IMR-90 (cell line): ENCODE results near the gene SLC6A7. TPM values are rescaled to one million over a fixed set of nuclear protein-coding genes. Genes with fewer than 3 reads are reported as not detected.

Experiments used
- ATAC-seq: fragments of 200-7000 bp; cut with Tn5 transposase; 2 replicates; pipeline ENCODE4 v1.9.1; 2020; ENCODE audit warnings: low read depth, mild to moderate bottlenecking, moderate library complexity
- BruUV-seq: library from RNA; stranded (reverse); fragments of 400-500 nt; replicated peaks from 2 replicates; lab custom pipeline; 2021; lab: Mats Ljungman, UMichigan
- CTCF ChIA-PET: fragments of 300-600 bp; formaldehyde crosslinking; extraction: SDS; loops from one replicate; lab custom pipeline; 2021; ENCODE audit warnings: antibody characterized with exemption; lab: Yijun Ruan, JAX
- POLR2A ChIA-PET: fragments of 300-600 bp; sonication (Branson Sonifier 250); formaldehyde crosslinking; loops from one replicate; lab custom pipeline; 2022; ENCODE audit warnings: antibody characterized with exemption; ENCODE audit not compliant: unreplicated experiment; lab: Charles Lee
- DNase-seq: peaks from one replicate; pipeline ENCODE4 v3.0.0; 2013
- H2AFZ ChIP-seq: replicated peaks from 2 replicates; pipeline ENCODE3; 2013; ENCODE audit warnings: low read length, mild to moderate bottlenecking; ENCODE audit not compliant: poor library complexity
- H2AK5ac ChIP-seq: 2 replicates; pipeline ENCODE4 v1.6.1; 2013; ENCODE audit warnings: low read depth, low read length, inconsistent platforms
- H2AK9ac ChIP-seq: replicated peaks from 2 replicates; pipeline ENCODE3; 2013; ENCODE audit warnings: mild to moderate bottlenecking, low read depth, low read length, moderate library complexity; ENCODE audit not compliant: poor library complexity
- H2BK120ac ChIP-seq: 2 replicates; pipeline ENCODE4 v1.6.1; 2013; ENCODE audit warnings: low read depth, low read length, inconsistent platforms
- H2BK15ac ChIP-seq: 3 replicates; pipeline ENCODE4 v1.6.1; 2013; ENCODE audit warnings: low read depth, low read length, inconsistent platforms
- H2BK20ac ChIP-seq: 2 replicates; pipeline ENCODE4 v1.6.1; 2013; ENCODE audit warnings: low read depth, mild to moderate bottlenecking, inconsistent platforms, low read length, moderate library complexity
- H2BK5ac ChIP-seq: 2 replicates; pipeline ENCODE4 v1.6.1; 2013; ENCODE audit warnings: mild to moderate bottlenecking, low read depth, low read length, inconsistent platforms; ENCODE audit not compliant: poor library complexity, severe bottlenecking
- H3K14ac ChIP-seq: replicated peaks from 2 replicates; pipeline ENCODE4 v1.6.1; 2013; ENCODE audit warnings: low read depth, low read length, inconsistent platforms
- H3K18ac ChIP-seq: 2 replicates; pipeline ENCODE4 v1.6.1; 2013; ENCODE audit warnings: low read depth, low read length, control low read depth
- H3K23ac ChIP-seq: 2 replicates; pipeline ENCODE4 v1.6.1; 2013; ENCODE audit warnings: low read depth, low read length, inconsistent platforms
- H3K27ac ChIP-seq: 2 replicates; pipeline ENCODE4 v1.5.1; 2013; ENCODE audit warnings: mild to moderate bottlenecking, control low read depth, low read length; ENCODE audit not compliant: insufficient read depth
- H3K27me3 ChIP-seq: 2 replicates; pipeline ENCODE4 v1.6.1; 2013; ENCODE audit warnings: low read length; ENCODE audit not compliant: control insufficient read depth, insufficient read depth
- H3K36me3 ChIP-seq: 2 replicates; pipeline ENCODE4 v1.6.1; 2013; ENCODE audit warnings: low read length, mixed read lengths; ENCODE audit not compliant: control insufficient read depth, insufficient read depth
- H3K4ac ChIP-seq: 2 replicates; pipeline ENCODE4 v1.6.1; 2013; ENCODE audit warnings: low read depth, low read length, inconsistent platforms
- H3K4me1 ChIP-seq: 2 replicates; pipeline ENCODE4 v1.6.1; 2013; ENCODE audit warnings: low read length, mixed read lengths; ENCODE audit not compliant: control insufficient read depth, insufficient read depth
- H3K4me2 ChIP-seq: 2 replicates; pipeline ENCODE4 v1.6.1; 2013; ENCODE audit warnings: low read depth, mild to moderate bottlenecking, control low read depth, low read length, moderate library complexity
- H3K4me3 ChIP-seq: 2 replicates; pipeline ENCODE4 v1.5.1; 2013; ENCODE audit warnings: low read depth, mild to moderate bottlenecking, control low read depth, low read length, moderate library complexity; ENCODE audit not compliant: insufficient read depth
- H3K56ac ChIP-seq: 2 replicates; pipeline ENCODE4 v1.6.1; 2013; ENCODE audit warnings: low read length, inconsistent platforms; ENCODE audit not compliant: insufficient read depth; ENCODE audit errors: extremely low read depth
- H3K79me1 ChIP-seq, 2 experiments: 2 replicates each; pipeline ENCODE4 v1.6.1; 2013; ENCODE audit warnings: low read length in 2 of 2, inconsistent platforms in 1 of 2, low read depth in 1 of 2
- H3K9ac ChIP-seq: 2 replicates; pipeline ENCODE4 v1.6.1; 2013; ENCODE audit warnings: low read depth, low read length, control low read depth
- H3K9me1 ChIP-seq: 2 replicates; pipeline ENCODE4 v1.6.1; 2013; ENCODE audit warnings: low read length, inconsistent platforms; ENCODE audit not compliant: insufficient read depth
- H3K9me3 ChIP-seq: 2 replicates; pipeline ENCODE4 v1.6.1; 2013; ENCODE audit warnings: low read length; ENCODE audit not compliant: control insufficient read depth, insufficient read depth
- H4K20me1 ChIP-seq: 2 replicates; pipeline ENCODE4 v1.6.1; 2013; ENCODE audit warnings: low read length, inconsistent platforms; ENCODE audit not compliant: insufficient read depth
- H4K5ac ChIP-seq: 2 replicates; pipeline ENCODE4 v1.6.1; 2013; ENCODE audit warnings: mild to moderate bottlenecking, low read depth, low read length, control low read depth
- H4K8ac ChIP-seq, 2 experiments: 2 replicates each; pipeline ENCODE4 v1.6.1; 2013; ENCODE audit warnings: low read depth in 2 of 2, low read length in 2 of 2, control low read depth in 1 of 2, inconsistent platforms in 1 of 2
- H4K91ac ChIP-seq: 2 replicates; pipeline ENCODE4 v1.6.1; 2013; ENCODE audit warnings: low read depth, low read length, inconsistent platforms; ENCODE audit not compliant: insufficient read depth
- CEBPB ChIP-seq: IDR thresholded peaks from 2 replicates; pipeline ENCODE4 v1.6.1; 2012; ENCODE audit warnings: low read depth, low read length, improper control_type of control experiment
- MXI1 ChIP-seq: IDR thresholded peaks from 2 replicates; pipeline ENCODE4 v1.6.1; 2012; ENCODE audit warnings: low read depth, mild to moderate bottlenecking, low read length, moderate library complexity, borderline replicate concordance
- POLR2A ChIP-seq: IDR thresholded peaks from 2 replicates; pipeline ENCODE4 v1.6.1; 2012; ENCODE audit warnings: mild to moderate bottlenecking, low read depth, low read length
- RCOR1 ChIP-seq: IDR thresholded peaks from 2 replicates; pipeline ENCODE4 v1.6.1; 2012; ENCODE audit warnings: mild to moderate bottlenecking, low read length, improper control_type of control experiment; ENCODE audit not compliant: insufficient replicate concordance
- WGBS, 2 experiments: methylation state at CpG; one replicate each; pipeline versions ENCODE4 v1.1.5 to v1.1.7; 2013; ENCODE audit warnings: missing lambda C conversion rate in 2 of 2; ENCODE audit not compliant: insufficient read length in 1 of 2; ENCODE audit errors: extremely low coverage in 2 of 2; 5-methylcytosine and 5-hydroxymethylcytosine counted together
- dilution Hi-C: fragments of 300-500 bp; cut with HindIII; formaldehyde crosslinking; loops from one replicate; pipeline ENCODE4 v1.14.3; 2018; ENCODE audit warnings: low sequenced_read_pairs; ENCODE audit not compliant: unreplicated experiment
- in situ Hi-C: fragments of 300-500 bp; cut with MboI; formaldehyde crosslinking; loops from 3 replicates; pipeline ENCODE4 v1.14.3; 2019; ENCODE audit warnings: low sequenced_read_pairs, inconsistent platforms, mixed read lengths
- intact Hi-C: fragments of 100-400 bp; cut with micrococcal nuclease; formaldehyde crosslinking; loops from 2 replicates; pipeline ENCODE4 v1.10.0; 2022
- polyA plus RNA-seq, 3 experiments: library from polyadenylated mRNA; depleted of rRNA; stranded (reverse); fragments of >200 nt; gene quantifications; 2 replicates each; pipeline ENCODE4 v1.2.3, GENCODE V29; 2012; ENCODE audit warnings: low replicate concordance in 1 of 3
- total RNA-seq: library from RNA; depleted of rRNA; stranded (reverse); fragments of >200 nt; gene quantifications from 2 replicates; pipeline ENCODE4 v1.2.3, GENCODE V29; 2012
- TF ChIP-seq, protein P1 (sequence below): conservative IDR thresholded peaks from 2 replicates; pipeline ENCODE4 v1.5.1; 2012; ENCODE audit warnings: mild to moderate bottlenecking, low read depth, low read length, improper control_type of control experiment
- TF ChIP-seq, protein P2 (sequence below): fragments of 150-350 bp; IDR thresholded peaks from 2 replicates; pipeline ENCODE4 v1.6.1; 2016; ENCODE audit warnings: low read depth, mild to moderate bottlenecking, low read length, moderate library complexity, borderline replicate concordance

SLC6A7 gene
- total and polyA plus RNA-seq, 2 of the 4 experiments (the other 2 are of a cell fraction): under 0.01 TPM; not detected in 1

DNA sequence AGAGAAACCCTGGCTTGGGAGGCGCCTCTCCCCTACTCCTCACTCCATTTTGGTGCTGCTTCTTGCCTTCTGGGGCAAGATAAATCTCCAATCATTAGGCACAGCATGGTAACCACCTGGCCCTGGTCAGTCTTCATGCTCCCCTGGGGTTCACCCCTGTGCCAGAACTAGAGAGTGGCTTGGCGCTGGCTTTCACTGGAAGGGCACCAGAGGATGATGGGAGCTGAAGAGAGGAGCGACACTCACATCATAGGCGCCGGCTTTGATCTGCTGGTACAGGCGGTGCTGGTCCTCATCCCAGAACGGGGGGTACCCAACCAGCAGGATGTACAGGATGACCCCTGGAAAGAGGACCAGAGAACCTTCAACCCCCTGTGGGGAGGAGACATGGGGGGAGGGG, 61.6 kb downstream of the SLC6A7 start:
- TF ChIP-seq MXI1 (no peak), POLR2A (no peak), RCOR1 (no peak), CEBPB (no peak)
- TF ChIP-seq, protein P1, sequence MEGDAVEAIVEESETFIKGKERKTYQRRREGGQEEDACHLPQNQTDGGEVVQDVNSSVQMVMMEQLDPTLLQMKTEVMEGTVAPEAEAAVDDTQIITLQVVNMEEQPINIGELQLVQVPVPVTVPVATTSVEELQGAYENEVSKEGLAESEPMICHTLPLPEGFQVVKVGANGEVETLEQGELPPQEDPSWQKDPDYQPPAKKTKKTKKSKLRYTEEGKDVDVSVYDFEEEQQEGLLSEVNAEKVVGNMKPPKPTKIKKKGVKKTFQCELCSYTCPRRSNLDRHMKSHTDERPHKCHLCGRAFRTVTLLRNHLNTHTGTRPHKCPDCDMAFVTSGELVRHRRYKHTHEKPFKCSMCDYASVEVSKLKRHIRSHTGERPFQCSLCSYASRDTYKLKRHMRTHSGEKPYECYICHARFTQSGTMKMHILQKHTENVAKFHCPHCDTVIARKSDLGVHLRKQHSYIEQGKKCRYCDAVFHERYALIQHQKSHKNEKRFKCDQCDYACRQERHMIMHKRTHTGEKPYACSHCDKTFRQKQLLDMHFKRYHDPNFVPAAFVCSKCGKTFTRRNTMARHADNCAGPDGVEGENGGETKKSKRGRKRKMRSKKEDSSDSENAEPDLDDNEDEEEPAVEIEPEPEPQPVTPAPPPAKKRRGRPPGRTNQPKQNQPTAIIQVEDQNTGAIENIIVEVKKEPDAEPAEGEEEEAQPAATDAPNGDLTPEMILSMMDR: no peak
- TF ChIP-seq, protein P2, sequence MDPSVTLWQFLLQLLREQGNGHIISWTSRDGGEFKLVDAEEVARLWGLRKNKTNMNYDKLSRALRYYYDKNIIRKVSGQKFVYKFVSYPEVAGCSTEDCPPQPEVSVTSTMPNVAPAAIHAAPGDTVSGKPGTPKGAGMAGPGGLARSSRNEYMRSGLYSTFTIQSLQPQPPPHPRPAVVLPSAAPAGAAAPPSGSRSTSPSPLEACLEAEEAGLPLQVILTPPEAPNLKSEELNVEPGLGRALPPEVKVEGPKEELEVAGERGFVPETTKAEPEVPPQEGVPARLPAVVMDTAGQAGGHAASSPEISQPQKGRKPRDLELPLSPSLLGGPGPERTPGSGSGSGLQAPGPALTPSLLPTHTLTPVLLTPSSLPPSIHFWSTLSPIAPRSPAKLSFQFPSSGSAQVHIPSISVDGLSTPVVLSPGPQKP: no peak
- WGBS, 2 experiments: no CpG with 5 or more reads among the region's 7 CpGs
- H2BK15ac ChIP-seq: no peak overlapping the region

More for the DNA sequence above, 61.6 kb downstream of the SLC6A7 start:
- H4K8ac ChIP-seq: no peak overlapping the region
- peaks cover 2% of the 10 kb centered on the region; the same call in 1 of the 2 replicates for H3K4me1 ChIP-seq
- H2BK5ac ChIP-seq: no peak overlapping the region
- H3K9ac ChIP-seq: no peak overlapping the region
- no peak overlapping the region for H4K91ac ChIP-seq
- ChIA-PET CTCF (no interaction called here), POLR2A (no interaction called here)
- no TSS peak for BruUV-seq
- intact Hi-C loops (no loop called here), dilution Hi-C loops (no loop called here), in situ Hi-C loops (no loop called here)
- no peak for ATAC-seq
- no peak overlapping the region; the same call in 1 of the 2 replicates for H2AK5ac ChIP-seq
- no peak overlapping the region for H4K5ac ChIP-seq
- no peak overlapping the region for H2BK120ac ChIP-seq
- no peak overlapping the region for H3K4ac ChIP-seq
- no peak overlapping the region for H2AFZ ChIP-seq
- H2AK9ac ChIP-seq: no peak overlapping the region
- H3K79me1 ChIP-seq: no peaks in the 10 kb centered on the region
- no peak overlapping the region for H3K56ac ChIP-seq
- no peak overlapping the region for H3K4me2 ChIP-seq
- no peaks in the 10 kb centered on the region; the same call in 1 of the 2 replicates for H3K9me1 ChIP-seq
- no peaks in the 10 kb centered on the region for H4K20me1 ChIP-seq
- H3K27ac ChIP-seq: no peak overlapping the region
- DNase-seq: no peak
- no peak overlapping the region for H2BK20ac ChIP-seq
- H3K9me3 ChIP-seq: no peaks in the 10 kb centered on the region
- no peak overlapping the region for H3K14ac ChIP-seq
- H3K4me3 ChIP-seq: no peak overlapping the region
- H3K36me3 ChIP-seq: no peaks in the 10 kb centered on the region
- no peaks in the 10 kb centered on the region; the same call in 1 of the 2 replicates for H3K27me3 ChIP-seq
- H3K18ac ChIP-seq: no peak overlapping the region
- no peak overlapping the region for H3K23ac ChIP-seq
